A673 (cell line): ENCODE results near the gene MGME1. TPM values are rescaled to one million over a fixed set of nuclear protein-coding genes. Genes with fewer than 3 reads are reported as not detected.

Experiments
- BruUV-seq: library from RNA; stranded (reverse); fragments of 400-500 nt; replicated peaks from 2 replicates; lab custom pipeline; 2021; lab: Mats Ljungman, UMichigan
- CTCF ChIA-PET: fragments of 300-600 bp; sonication (Branson Sonifier 250); formaldehyde crosslinking; loops from one replicate; lab custom pipeline; 2022; ENCODE audit warnings: antibody characterized with exemption; lab: Charles Lee
- POLR2A ChIA-PET: fragments of 300-600 bp; sonication (Branson Sonifier 250); formaldehyde crosslinking; loops from one replicate; lab custom pipeline; 2022; ENCODE audit warnings: antibody characterized with exemption; ENCODE audit not compliant: low non-redundant PET; lab: Charles Lee
- DNase-seq: peaks from one replicate; pipeline ENCODE4 v3.0.0-alpha.2; 2015; ENCODE audit warnings: low spot score
- H3K27ac ChIP-seq: fragments of 200-600 bp; sonication (generic); 2 replicates; pipeline ENCODE4 v1.5.1; 2016; ENCODE audit warnings: mixed run types, low read depth, mild to moderate bottlenecking, mixed read lengths, antibody characterized with exemption, low read length; ENCODE audit not compliant: poor library complexity, severe bottlenecking
- H3K27me3 ChIP-seq: fragments of 200-600 bp; sonication (generic); replicated peaks from 2 replicates; pipeline ENCODE4 v1.6.1; 2017; ENCODE audit warnings: mixed run types, low read depth, mild to moderate bottlenecking, mixed read lengths, antibody characterized with exemption, low read length; ENCODE audit not compliant: insufficient read depth, poor library complexity
- H3K36me3 ChIP-seq: fragments of 200-600 bp; sonication (generic); 2 replicates; pipeline ENCODE4 v1.6.1; 2016; ENCODE audit warnings: mixed run types, mild to moderate bottlenecking, mixed read lengths, antibody characterized with exemption, low read length; ENCODE audit not compliant: insufficient read depth, poor library complexity, severe bottlenecking
- H3K4me1 ChIP-seq: fragments of 200-600 bp; sonication (generic); 2 replicates; pipeline ENCODE4 v1.6.1; 2017; ENCODE audit warnings: mixed run types, mild to moderate bottlenecking, mixed read lengths, antibody characterized with exemption, low read length; ENCODE audit not compliant: insufficient read depth, poor library complexity, severe bottlenecking
- H3K4me3 ChIP-seq: fragments of 200-600 bp; sonication (generic); 2 replicates; pipeline ENCODE4 v1.5.1; 2016; ENCODE audit warnings: low read depth, mixed run types, mild to moderate bottlenecking, mixed read lengths, low read length; ENCODE audit not compliant: poor library complexity, severe bottlenecking
- H3K9me3 ChIP-seq: fragments of 200-600 bp; sonication (generic); 2 replicates; pipeline ENCODE4 v1.6.1; 2016; ENCODE audit warnings: mixed run types, low read depth, mild to moderate bottlenecking, mixed read lengths, antibody characterized with exemption, low read length; ENCODE audit not compliant: poor library complexity, severe bottlenecking
- CTCF ChIP-seq: fragments of 300-800, 200-600 bp; sonication (generic); conservative IDR thresholded peaks from 2 replicates; pipeline ENCODE4 v1.5.1; 2017; ENCODE audit warnings: low read depth, mild to moderate bottlenecking, antibody characterized with exemption, low read length, moderate library complexity, mixed read lengths
- EZH2 ChIP-seq: fragments of 200-600 bp; sonication (generic); IDR thresholded peaks from 2 replicates; pipeline ENCODE4 v1.6.1; 2017; ENCODE audit warnings: borderline replicate concordance, low read depth, mild to moderate bottlenecking, mixed read lengths, antibody characterized with exemption, low read length; ENCODE audit not compliant: poor library complexity, severe bottlenecking
- intact Hi-C: fragments of 100-400 bp; cut with micrococcal nuclease; formaldehyde crosslinking; loops from one replicate; pipeline ENCODE4 v1.10.0; 2022; ENCODE audit not compliant: unreplicated experiment
- total RNA-seq: library from RNA; stranded (reverse); gene quantifications from 2 replicates; pipeline ENCODE4 v1.2.3, GENCODE V29; 2021

The MGME1 gene
- total RNA-seq, 1 experiment from 2014 or later: 41.4 TPM

GRCh38 chr20:17992224-17992637 lies 23.4 kb downstream of the MGME1 start:
- H3K9me3 ChIP-seq: no peaks in the 10 kb centered on the region
- no peak overlapping the region for H3K4me3 ChIP-seq
- no peak overlapping the region for H3K27ac ChIP-seq
- H3K4me1 ChIP-seq: peaks cover 7% of the 10 kb centered on the region
- TF ChIP-seq EZH2 (no peak), CTCF (no peak)
- intact Hi-C loops: loop anchor here (10.0 kb wide), 3 partner anchors 327 to 487 kb away; partner anchors contain the start of gene BFSP1
- peaks cover 32% of the 10 kb centered on the region for H3K36me3 ChIP-seq
- no TSS peak for BruUV-seq
- CTCF ChIA-PET: no interaction called here
- POLR2A ChIA-PET: no interaction called here
- H3K27me3 ChIP-seq: no peaks in the 10 kb centered on the region
- DNase-seq: no peak

- no peak overlapping the region for H3K27ac ChIP-seq
- ChIA-PET CTCF (no interaction called here), POLR2A (no interaction called here)
- H3K4me3 ChIP-seq: no peak overlapping the region
- H3K9me3 ChIP-seq: no peaks in the 10 kb centered on the region
- H3K27me3 ChIP-seq: no peaks in the 10 kb centered on the region
- BruUV-seq: no TSS peak
- peaks cover 7% of the 10 kb centered on the region for H3K4me1 ChIP-seq
- TF ChIP-seq EZH2 (no peak), CTCF (no peak)
- DNase-seq: no peak
- intact Hi-C loops: loop anchor here (10.0 kb wide), 3 partner anchors 328 to 488 kb away; partner anchors contain the start of gene BFSP1
- peaks cover 25% of the 10 kb centered on the region for H3K36me3 ChIP-seq
Measured at GRCh38 chr20:17992847-17993513, 24.2 kb downstream of the MGME1 start.

GRCh38 chr20:17993546-17993945 lies 24.7 kb downstream of the MGME1 start:
- BruUV-seq: no TSS peak
- Histone ChIP-seq H3K27me3 (no peaks in the 10 kb centered on the region), H3K4me3 (no peak overlapping the region), H3K4me1 (peaks cover 7% of the 10 kb centered on the region), H3K27ac (no peak overlapping the region), H3K36me3 (peaks cover 20% of the 10 kb centered on the region), H3K9me3 (no peaks in the 10 kb centered on the region)
- TF ChIP-seq EZH2 (no peak), CTCF (no peak)
- ChIA-PET POLR2A (no interaction called here), CTCF (no interaction called here)
- no peak for DNase-seq
- intact Hi-C loops: loop anchor here (10.0 kb wide), 3 partner anchors 329 to 489 kb away; partner anchors contain the start of gene BFSP1
